Osteoblast (primary cell): ENCODE measurements around the gene GPR62. TPM values are rescaled to one million over a fixed set of nuclear protein-coding genes. Genes with fewer than 3 reads are reported as not detected.
A peak's percentile ranks its signal among the peaks of the same experiment; 100 is the strongest.

ENCODE experiments used
- DNase-seq: peaks from one replicate; pipeline ENCODE4 v3.0.0; 2011; ENCODE audit warnings: low spot score, mixed read lengths; ENCODE audit not compliant: insufficient read length; ENCODE audit errors: missing footprints
- H2AFZ ChIP-seq: 2 replicates; pipeline ENCODE4 v1.6.0; 2011; ENCODE audit warnings: mild to moderate bottlenecking, low read length
- H3K27ac ChIP-seq: 2 replicates; pipeline ENCODE4 v1.5.1; 2011; ENCODE audit warnings: mild to moderate bottlenecking, low read depth, low read length, moderate library complexity
- H3K27me3 ChIP-seq: 2 replicates; pipeline ENCODE4 v1.6.0; 2012; ENCODE audit warnings: mild to moderate bottlenecking, control low read depth, inconsistent platforms, low read length, moderate library complexity; ENCODE audit not compliant: insufficient read depth
- H3K36me3 ChIP-seq: 2 replicates; pipeline ENCODE4 v1.5.1; 2011; ENCODE audit warnings: mild to moderate bottlenecking, low read length, control low read depth, moderate library complexity; ENCODE audit not compliant: insufficient read depth
- H3K4me1 ChIP-seq: 2 replicates; pipeline ENCODE4 v1.5.1; 2011; ENCODE audit warnings: mild to moderate bottlenecking, low read length, control low read depth, moderate library complexity; ENCODE audit not compliant: insufficient read depth
- H3K4me2 ChIP-seq: 2 replicates; pipeline ENCODE4 v1.6.0; 2011; ENCODE audit warnings: mild to moderate bottlenecking, low read length; ENCODE audit not compliant: insufficient read depth
- H3K4me3 ChIP-seq: fragments of 200-600 bp; sonication (generic); 3 replicates; pipeline ENCODE4 v1.5.1; 2012; ENCODE audit warnings: mild to moderate bottlenecking, low read length, inconsistent platforms; ENCODE audit not compliant: insufficient read depth
- H3K79me2 ChIP-seq: 2 replicates; pipeline ENCODE4 v1.6.0; 2012; ENCODE audit warnings: mild to moderate bottlenecking, low read length, control low read depth, inconsistent platforms; ENCODE audit not compliant: insufficient read depth
- H3K9me3 ChIP-seq: 2 replicates; pipeline ENCODE4 v1.5.1; 2011; ENCODE audit warnings: low read depth, low read length, control low read depth
- H4K20me1 ChIP-seq: 2 replicates; pipeline ENCODE4 v1.6.0; 2012; ENCODE audit warnings: mild to moderate bottlenecking, low read length, control low read depth; ENCODE audit not compliant: insufficient read depth
- total RNA-seq: library from RNA; depleted of rRNA; stranded (reverse); fragments of >200 nt; gene quantifications from 2 replicates; pipeline ENCODE4 v1.2.3, GENCODE V29; 2012
- TF ChIP-seq, protein P1 (sequence below): IDR thresholded peaks from 2 replicates; pipeline ENCODE4 v1.5.1; 2011; ENCODE audit warnings: mild to moderate bottlenecking, low read depth, low read length, moderate library complexity; ENCODE audit errors: extremely low read depth

The GPR62 gene
- total RNA-seq, 1 donor = not detected

DNA sequence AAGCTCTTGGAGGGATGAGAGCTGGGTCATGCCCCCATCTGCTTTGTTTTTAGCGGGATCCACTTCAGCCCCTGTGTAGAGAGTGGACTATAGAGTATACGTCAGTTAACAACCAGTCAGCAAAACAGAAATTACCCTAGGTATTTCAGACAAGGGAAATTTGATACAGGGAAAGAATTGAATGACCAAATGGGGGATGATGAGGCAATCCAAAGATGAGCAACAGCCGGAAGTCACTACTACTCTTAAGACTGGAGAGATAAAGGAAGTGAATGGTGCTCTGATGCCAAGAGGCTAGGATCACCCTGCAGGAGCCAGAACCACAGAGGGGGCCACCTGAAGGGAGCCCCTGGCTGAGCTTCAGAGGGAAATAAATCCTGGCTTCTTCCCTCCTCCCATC lies 1.7 kb upstream of the GPR62 start:
- Histone ChIP-seq H3K9me3 (no peaks in the 10 kb centered on the region), H3K27ac (peak overlapping the region; percentile 48), H2AFZ (no peak overlapping the region)

DNA sequence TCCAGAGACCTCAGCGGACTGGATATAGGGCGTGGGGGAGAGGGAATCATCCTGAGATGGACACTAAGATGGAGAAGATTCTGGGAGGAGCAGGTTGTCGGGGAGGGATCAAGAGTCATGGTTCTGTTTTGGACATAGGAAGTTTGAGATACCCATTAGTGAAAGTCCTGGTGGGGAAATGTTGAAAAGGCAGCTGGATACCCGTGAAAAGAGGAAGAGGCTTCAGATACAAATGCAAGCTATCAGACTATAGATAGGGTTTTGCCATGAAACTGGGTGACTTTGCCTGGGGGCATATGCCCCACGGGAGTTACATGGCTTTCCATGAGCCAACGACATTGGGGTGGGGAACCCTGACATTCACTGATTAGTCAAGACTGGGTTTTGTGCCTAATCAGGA lies 1.1 kb upstream of the GPR62 start:
- Histone ChIP-seq H3K4me1 (peaks cover 11% of the 10 kb centered on the region), H3K4me3 (no peak overlapping the region), H3K36me3 (peaks cover 2% of the 10 kb centered on the region), H3K27ac (no peak overlapping the region), H4K20me1 (no peaks in the 10 kb centered on the region), H3K4me2 (no peak overlapping the region), H3K27me3 (no peaks in the 10 kb centered on the region), H3K9me3 (no peaks in the 10 kb centered on the region), H3K79me2 (no peaks in the 10 kb centered on the region), H2AFZ (no peak overlapping the region)
- TF ChIP-seq, protein P1, sequence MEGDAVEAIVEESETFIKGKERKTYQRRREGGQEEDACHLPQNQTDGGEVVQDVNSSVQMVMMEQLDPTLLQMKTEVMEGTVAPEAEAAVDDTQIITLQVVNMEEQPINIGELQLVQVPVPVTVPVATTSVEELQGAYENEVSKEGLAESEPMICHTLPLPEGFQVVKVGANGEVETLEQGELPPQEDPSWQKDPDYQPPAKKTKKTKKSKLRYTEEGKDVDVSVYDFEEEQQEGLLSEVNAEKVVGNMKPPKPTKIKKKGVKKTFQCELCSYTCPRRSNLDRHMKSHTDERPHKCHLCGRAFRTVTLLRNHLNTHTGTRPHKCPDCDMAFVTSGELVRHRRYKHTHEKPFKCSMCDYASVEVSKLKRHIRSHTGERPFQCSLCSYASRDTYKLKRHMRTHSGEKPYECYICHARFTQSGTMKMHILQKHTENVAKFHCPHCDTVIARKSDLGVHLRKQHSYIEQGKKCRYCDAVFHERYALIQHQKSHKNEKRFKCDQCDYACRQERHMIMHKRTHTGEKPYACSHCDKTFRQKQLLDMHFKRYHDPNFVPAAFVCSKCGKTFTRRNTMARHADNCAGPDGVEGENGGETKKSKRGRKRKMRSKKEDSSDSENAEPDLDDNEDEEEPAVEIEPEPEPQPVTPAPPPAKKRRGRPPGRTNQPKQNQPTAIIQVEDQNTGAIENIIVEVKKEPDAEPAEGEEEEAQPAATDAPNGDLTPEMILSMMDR = no peak
- DNase-seq = peak; percentile 80

More for the DNA sequence above, 1.7 kb upstream of the GPR62 start:
- H3K4me1 ChIP-seq = peaks cover 11% of the 10 kb centered on the region
- TF ChIP-seq, protein P1 = no peak
- H3K36me3 ChIP-seq = peaks cover 6% of the 10 kb centered on the region
- no peaks in the 10 kb centered on the region for H3K27me3 ChIP-seq
- no peaks in the 10 kb centered on the region for H4K20me1 ChIP-seq
- H3K4me3 ChIP-seq = no peak overlapping the region
- H3K4me2 ChIP-seq = peak overlapping the region; percentile 30
- peak; percentile 98 for DNase-seq
- H3K79me2 ChIP-seq = no peaks in the 10 kb centered on the region

DNA sequence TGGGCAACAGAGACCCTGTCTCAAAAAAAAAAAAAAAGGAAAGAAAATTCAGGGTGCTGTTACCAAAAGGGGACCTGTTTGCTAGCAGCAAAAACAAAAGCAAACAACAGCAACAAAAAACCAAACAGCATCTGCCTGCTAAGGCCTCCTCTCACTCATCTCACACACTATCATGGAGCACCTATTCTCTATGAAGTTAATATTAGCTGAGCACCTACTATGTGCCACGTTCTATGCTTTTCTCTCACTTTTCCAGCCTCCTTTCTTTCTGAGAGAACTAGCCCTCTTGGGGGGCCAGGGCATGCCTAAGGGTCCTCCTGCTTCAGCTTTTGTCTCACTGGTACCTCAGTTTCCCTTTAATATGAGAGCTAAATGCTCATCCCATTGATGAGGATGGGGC lies 468 bp upstream of the GPR62 start:
- no peak overlapping the region for H3K27ac ChIP-seq
- peaks cover 11% of the 10 kb centered on the region for H3K4me1 ChIP-seq
- H3K36me3 ChIP-seq = peaks cover 6% of the 10 kb centered on the region
- H3K27me3 ChIP-seq = no peaks in the 10 kb centered on the region
- no peak overlapping the region for H3K4me3 ChIP-seq
- DNase-seq = peak; percentile 77
- H3K79me2 ChIP-seq = no peaks in the 10 kb centered on the region
- H3K4me2 ChIP-seq = no peak overlapping the region
- H3K9me3 ChIP-seq = no peaks in the 10 kb centered on the region
- TF ChIP-seq, protein P1 = no peak
- no peak overlapping the region for H2AFZ ChIP-seq
- no peaks in the 10 kb centered on the region for H4K20me1 ChIP-seq

DNA sequence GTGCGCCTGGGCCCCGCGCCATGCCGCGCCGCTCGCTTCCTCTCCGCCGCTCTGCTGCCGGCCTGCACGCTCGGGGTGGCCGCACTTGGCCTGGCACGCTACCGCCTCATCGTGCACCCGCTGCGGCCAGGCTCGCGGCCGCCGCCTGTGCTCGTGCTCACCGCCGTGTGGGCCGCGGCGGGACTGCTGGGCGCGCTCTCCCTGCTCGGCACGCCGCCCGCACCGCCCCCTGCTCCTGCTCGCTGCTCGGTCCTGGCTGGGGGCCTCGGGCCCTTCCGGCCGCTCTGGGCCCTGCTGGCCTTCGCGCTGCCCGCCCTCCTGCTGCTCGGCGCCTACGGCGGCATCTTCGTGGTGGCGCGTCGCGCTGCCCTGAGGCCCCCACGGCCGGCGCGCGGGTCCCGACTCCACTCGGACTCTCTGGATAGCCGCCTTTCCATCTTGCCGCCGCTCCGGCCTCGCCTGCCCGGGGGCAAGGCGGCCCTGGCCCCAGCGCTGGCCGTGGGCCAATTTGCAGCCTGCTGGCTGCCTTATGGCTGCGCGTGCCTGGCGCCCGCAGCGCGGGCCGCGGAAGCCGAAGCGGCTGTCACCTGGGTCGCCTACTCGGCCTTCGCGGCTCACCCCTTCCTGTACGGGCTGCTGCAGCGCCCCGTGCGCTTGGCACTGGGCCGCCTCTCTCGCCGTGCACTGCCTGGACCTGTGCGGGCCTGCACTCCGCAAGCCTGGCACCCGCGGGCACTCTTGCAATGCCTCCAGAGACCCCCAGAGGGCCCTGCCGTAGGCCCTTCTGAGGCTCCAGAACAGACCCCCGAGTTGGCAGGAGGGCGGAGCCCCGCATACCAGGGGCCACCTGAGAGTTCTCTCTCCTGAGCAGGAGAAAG lies 951 bp downstream of the GPR62 start:
- Histone ChIP-seq H3K4me3 (peak overlapping the region; percentile 40), H3K79me2 (no peaks in the 10 kb centered on the region), H3K4me1 (peaks cover 11% of the 10 kb centered on the region), H3K27me3 (no peaks in the 10 kb centered on the region), H4K20me1 (no peaks in the 10 kb centered on the region), H3K36me3 (peaks cover 10% of the 10 kb centered on the region), H3K27ac (no peak overlapping the region), H2AFZ (no peak overlapping the region), H3K9me3 (no peaks in the 10 kb centered on the region), H3K4me2 (peak overlapping the region; percentile 45)
- DNase-seq = peak; percentile 97
- TF ChIP-seq, protein P1 = peak; percentile 17
